Uterus (tissue), 2 donors: ENCODE data around the gene GRM1.
"Not testable (repeated sequence)": the region's sequence is repeated elsewhere in the genome, so short reads cannot be mapped to it uniquely, and the experiment has no call there.

Source experiments
- POLR2A ChIP-seq, 2 donors: fragments of 450-650 bp; IDR thresholded peaks; one replicate each; pipeline ENCODE4 v1.6.1; 2016; ENCODE audit warnings: antibody characterized with exemption in 2 of 2, mild to moderate bottlenecking in 1 of 2, moderate library complexity in 1 of 2
- TF ChIP-seq, protein P1 (sequence below), 4 experiments: fragments of 200-600 bp in 2 of 4; fragments of 450-650 bp in 2 of 4; sonication (generic) in 2 of 4; IDR thresholded peaks; one replicate each; pipeline ENCODE4 v1.5.1; 2016 to 2019; ENCODE audit warnings: antibody characterized with exemption in 4 of 4, mild to moderate bottlenecking in 2 of 4, moderate library complexity in 1 of 4

DNA sequence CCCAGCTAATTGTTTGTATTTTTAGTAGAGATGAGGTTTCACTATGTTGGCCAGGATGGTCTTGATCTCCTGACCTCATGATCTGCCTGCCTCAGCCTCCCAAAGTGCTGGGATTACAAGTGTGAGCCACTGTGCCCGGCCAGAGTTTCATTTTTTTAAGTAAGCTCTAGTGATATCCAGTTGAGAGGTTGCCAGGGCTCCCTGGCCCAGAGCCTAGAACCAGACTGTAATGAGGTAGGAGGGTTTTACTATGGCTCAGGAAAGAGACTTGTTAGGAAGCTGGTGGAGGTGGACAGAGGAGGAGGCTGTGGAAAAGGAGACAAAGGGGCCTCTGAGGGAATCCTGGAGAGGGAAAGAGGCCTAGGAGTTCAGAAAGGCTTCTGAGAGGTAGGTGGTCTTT lies 242.3 kb downstream of the GRM1 start:
- TF ChIP-seq, protein P1, sequence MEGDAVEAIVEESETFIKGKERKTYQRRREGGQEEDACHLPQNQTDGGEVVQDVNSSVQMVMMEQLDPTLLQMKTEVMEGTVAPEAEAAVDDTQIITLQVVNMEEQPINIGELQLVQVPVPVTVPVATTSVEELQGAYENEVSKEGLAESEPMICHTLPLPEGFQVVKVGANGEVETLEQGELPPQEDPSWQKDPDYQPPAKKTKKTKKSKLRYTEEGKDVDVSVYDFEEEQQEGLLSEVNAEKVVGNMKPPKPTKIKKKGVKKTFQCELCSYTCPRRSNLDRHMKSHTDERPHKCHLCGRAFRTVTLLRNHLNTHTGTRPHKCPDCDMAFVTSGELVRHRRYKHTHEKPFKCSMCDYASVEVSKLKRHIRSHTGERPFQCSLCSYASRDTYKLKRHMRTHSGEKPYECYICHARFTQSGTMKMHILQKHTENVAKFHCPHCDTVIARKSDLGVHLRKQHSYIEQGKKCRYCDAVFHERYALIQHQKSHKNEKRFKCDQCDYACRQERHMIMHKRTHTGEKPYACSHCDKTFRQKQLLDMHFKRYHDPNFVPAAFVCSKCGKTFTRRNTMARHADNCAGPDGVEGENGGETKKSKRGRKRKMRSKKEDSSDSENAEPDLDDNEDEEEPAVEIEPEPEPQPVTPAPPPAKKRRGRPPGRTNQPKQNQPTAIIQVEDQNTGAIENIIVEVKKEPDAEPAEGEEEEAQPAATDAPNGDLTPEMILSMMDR (IDR thresholded peaks at IDR 0.05), result not testable (repeated sequence)
- TF ChIP-seq POLR2A (IDR thresholded peaks at IDR 0.05), result not testable (repeated sequence)
